SK-N-DZ (cell line): Measurements from ENCODE around the gene GOLPH3L. TPM values are rescaled to one million over a fixed set of nuclear protein-coding genes. Genes with fewer than 3 reads are reported as not detected.
"Not testable (repeated sequence)": the region's sequence is repeated elsewhere in the genome, so short reads cannot be mapped to it uniquely, and the experiment has no call there.

Source experiments
- DNase-seq: peaks from one replicate; pipeline ENCODE4 v3.0.0-alpha.2; 2015; ENCODE audit warnings: low spot score
- polyA plus RNA-seq, 2 experiments: library from polyadenylated mRNA; depleted of rRNA; stranded (reverse); fragments of >200 nt; gene quantifications; 2 replicates each; pipeline ENCODE4 v1.2.3, GENCODE V29; 2014

GOLPH3L gene
- 9.8 and 10.6 TPM in 2 replicates for polyA plus RNA-seq (2014; cell fraction: cytosol; rRNA removed)
- 6.8 and 8.0 TPM in 2 replicates for polyA plus RNA-seq (2014; cell fraction: nucleus; rRNA removed)

DNA sequence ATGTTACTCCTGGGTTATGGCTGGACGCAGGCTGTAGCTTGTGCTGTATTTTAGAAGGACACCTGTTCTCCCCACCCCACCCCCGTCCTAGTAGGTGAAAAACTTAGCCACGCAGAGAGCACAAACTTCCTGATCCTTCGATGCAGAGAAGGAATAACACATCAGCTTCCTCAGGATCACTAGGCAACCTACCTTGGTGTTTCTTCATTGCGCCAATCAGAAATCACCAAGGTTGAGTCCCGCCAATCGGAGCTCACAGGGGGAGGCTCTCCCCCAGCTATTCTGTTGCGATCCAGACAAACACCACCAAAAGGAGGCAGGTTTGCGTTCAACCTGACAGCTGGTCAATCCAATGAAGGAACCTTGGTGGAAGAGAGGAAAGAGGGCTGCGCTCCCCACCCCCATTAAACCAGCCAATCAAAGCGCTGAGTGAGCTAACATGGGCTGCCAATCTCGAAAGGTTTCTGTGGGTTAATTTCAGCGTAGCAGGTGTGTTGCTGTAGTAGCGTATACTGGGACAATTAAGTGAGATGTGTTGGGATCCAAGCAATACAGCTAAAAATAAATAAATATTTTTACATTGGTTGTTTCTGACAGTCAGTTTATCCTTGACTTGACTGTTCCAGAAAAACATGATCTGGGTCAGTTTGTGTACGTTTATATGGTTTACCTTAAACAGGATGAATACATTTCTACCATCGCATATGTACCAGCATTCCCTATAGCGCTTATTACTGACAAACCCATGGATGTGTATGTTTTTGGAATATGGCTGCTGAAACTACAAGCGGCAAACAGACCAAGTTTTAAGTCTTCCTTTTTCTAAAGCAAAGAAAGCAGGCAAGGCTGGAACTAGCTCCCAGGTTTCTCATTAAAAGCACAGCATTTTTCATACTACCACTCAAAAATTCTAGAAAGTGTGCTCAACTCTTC is at the start of gene GOLPH3L:
Gene GOLPH3L (minus strand): TSS at position 160 of the 933 bp plus-strand sequence. CDS start 2,316 bp downstream, outside the sequence.
- peak; percentile 100 for DNase-seq

DNA sequence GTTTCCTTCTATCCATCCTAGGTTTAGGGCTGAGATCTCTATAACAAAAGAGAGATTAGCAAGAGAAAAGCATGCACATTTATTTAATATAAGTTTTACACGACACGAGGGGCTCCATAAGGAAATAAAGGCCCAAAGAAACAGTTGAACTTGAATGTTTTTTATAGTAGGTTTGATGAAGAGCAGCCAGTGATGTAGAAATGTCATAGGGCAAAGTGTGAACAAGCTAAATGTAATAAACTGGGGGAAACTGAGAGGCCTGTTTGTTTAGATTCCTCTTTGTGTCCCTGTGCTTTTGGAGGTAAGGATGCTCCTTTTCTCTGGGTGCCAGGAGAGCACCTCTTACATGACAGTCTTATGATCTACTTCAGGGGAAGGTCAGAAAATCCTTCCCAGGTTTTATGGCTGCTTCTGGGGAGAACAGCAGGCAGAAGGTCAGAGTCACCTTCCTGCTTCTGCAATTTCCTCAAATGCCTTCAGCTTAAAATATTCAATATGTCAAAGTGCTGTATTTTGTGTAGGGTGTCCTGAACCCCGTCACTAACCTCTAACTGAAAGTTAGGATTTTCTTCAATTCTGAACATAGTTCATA is 33.3 kb upstream of the GOLPH3L start:
- DNase-seq, result no peak

GRCh38 chr1:150724336-150724735 is 27.4 kb upstream of the GOLPH3L start:
- DNase-seq, result no peak

- DNase-seq, result no peak
Measured at GRCh38 chr1:150720703-150721102, 23.7 kb upstream of the GOLPH3L start, which contains the start of gene HORMAD1. HORMAD1 (minus strand) TSS chr1:150720895; CDS start chr1:150719505, 1,390 bp downstream.

DNA sequence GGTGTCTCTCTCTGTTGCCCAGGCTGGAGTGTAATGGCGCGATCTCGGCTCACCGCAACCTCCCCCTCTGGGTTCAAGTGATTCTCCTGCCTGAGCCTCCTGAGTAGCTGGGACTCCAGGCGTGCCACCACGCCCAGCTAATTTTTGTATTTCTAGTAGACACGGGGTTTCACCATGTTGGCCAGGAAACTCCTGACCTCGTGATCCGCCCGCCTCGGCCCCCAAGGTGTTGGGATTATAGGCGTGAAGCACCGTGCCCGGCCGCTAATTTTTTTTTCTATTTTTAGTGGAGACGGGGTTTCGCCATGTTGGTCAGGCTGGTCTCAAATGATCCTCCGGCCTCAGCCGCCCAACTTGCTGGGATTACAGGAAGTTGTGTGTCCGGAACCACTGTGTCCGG is 23.1 kb upstream of the GOLPH3L start:
- DNase-seq, result no peak

DNA sequence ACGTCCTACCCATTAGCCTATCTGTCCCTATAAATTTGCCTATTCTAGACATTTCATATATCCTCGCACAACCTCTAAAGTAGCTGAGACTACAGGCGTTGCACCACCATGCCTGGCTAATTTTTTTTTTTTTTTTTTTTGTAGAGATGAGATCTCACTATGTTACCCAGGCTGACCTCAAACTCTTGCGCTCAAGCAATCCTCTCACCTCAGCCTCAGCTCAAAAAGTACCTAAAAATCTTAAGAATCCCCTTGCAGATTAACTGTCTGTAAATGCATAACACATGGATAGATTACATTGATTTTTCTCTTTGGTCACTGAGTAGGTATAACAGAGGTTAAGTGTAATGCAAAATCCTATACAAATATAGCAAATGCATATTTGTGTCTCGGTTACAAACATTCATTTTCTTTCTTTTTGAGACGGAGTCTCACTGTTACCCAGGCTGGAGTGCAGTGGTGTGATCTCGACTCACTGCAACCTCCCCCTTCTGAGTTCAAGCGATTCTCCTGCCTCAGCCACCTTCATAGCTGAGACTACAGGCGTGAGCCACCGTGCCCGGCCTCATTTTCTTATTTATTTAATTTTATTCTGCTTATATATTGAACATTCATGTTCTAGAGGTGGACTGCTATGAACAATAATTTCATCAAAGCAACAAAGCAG is 21.4 kb upstream of the GOLPH3L start:
- DNase-seq, result no peak

DNA sequence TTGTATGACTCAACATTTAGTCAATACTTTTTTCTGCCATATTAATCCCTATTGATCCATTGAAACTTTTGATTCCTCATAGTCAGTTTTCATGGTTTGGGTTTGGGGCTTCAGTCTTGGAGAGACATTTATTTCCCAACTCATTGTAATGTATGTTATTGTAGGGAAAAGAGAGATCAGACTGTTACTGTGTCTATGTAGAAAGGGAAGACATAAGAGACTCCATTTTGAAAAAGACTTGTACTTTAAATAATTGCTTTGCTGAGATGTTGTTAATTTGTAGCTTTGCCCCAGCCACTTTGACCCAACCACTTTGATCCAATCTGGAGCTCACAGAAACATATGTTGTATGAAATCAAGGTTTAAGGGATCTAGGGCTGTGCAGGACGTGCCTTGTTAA is 12.1 kb upstream of the GOLPH3L start:
- DNase-seq, result not testable (repeated sequence)

DNA sequence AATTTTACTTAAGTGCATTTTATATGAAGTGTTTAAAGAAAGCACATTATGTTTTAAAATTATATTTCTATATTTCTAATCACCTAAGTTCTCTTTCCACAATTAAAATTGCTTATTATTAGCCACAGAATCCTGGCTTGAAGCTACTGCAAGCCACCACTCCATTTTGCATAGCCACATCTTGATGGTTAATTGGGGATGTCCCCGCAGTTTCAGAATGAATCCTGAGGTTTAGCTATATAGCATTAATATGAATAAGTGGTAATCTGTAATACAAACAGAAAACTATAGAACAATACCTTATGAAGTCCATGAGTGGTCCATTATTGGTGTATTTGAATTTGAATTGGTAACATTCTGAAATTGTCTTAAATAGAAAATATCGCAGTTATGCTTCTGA is 11.6 kb upstream of the GOLPH3L start:
- DNase-seq, result no peak

- no peak for DNase-seq
Measured at GRCh38 chr1:150706091-150706490, 9.1 kb upstream of the GOLPH3L start.

DNA sequence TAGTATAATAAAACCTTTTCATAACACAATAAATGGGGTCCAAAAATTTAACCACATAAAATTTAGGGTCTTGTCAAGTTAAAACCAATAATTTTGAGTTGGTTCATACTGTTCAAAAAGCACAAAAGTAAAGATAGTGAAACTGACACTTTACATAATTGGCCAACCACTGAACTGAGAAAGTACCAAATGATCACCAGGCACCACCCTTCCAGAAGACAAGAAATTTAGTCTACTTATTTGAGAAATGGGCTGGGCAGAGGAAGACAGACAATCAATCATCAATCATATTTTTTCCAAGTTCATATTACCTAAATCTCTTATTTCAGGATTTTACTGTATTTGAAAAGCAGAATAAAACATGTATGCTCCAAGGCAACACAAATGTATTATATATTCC is 6.5 kb upstream of the GOLPH3L start:
- no peak for DNase-seq

- no peak for DNase-seq
Measured at GRCh38 chr1:150696590-150696989, 364 bp downstream of the GOLPH3L start.

DNA sequence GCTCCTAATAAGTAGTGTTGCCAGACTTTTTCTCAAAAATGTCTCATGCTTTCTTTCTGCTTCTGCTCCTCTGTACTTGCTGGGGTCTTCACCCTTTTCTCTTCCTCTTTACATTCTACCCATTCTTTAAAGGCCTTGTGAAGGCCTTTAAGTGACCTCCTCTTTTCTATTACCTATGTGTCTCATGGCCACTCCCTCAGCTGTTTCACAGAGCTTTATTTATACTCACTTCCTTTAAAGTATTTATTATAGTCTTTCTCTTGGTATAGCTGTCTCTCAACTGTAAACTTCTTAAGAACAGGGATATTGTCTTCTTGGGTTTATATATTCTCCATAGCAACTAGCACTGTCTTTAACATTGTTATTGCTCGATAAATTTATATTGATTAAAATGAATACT is 792 bp downstream of the GOLPH3L start:
- DNase-seq, result no peak

DNA sequence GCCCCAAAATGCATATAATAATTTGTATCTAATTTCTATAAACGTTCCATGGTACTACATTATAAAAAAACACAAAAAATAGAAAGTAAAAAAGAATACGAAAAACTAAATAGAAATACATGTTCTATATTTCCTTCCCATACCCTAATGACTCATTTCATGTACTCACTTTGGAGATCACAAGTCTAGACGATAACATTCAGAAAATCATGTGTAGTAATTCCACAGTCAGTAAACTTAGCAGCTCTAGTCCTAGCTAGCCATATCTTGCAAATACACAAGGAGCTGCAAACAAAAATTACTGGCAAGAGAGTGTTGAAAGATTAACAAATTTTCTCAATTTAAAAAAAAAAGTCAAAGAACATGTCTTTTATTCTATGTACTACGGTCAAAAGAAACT is 1.4 kb downstream of the GOLPH3L start:
- no peak for DNase-seq

GRCh38 chr1:150692720-150693119 is 4.2 kb downstream of the GOLPH3L start:
- no peak for DNase-seq

- DNase-seq, result no peak
Measured at GRCh38 chr1:150688763-150689162, 8.2 kb downstream of the GOLPH3L start.

DNA sequence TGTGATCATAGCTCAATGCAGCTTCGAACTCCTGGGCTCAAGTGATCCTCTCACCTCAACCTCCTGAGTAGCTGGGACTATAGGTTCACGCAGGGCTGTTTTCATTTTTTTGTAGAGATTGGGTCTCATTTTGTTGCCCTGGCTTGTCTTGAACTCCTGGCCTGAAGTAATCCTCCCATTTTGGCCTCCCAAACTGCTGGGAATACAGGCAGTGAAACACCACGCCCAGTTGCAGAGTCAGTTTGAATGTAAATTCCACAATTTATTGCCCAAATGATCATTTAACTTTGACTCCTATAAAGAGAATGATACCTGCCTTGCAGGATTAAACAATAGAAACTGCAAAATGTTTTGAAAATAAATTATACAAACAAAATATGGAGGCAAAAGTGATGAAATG is 10.7 kb downstream of the GOLPH3L start:
- DNase-seq, result no peak

DNA sequence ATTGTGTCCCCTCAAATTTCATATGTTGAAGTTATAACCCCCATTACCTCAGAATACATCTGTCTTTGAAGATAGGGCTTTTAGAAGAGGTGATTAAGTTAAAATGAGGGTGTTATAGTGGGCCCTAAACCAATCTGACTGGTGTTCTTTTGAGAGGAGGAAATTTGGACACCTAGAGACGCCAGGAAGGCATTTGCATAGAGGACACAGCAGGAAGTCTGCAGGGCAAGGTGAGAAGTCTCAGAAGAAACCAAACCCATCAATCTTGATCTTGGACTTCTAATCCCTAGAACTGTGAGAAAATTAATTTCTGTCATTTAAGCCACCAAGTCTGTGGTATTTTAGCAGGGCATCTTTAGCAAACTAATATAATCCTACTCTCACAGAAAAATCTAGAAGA is 13.0 kb downstream of the GOLPH3L start:
- DNase-seq, result no peak

- no peak for DNase-seq
Measured at GRCh38 chr1:150678988-150679387, 18.0 kb downstream of the GOLPH3L start.

GRCh38 chr1:150674881-150675280 is 22.1 kb downstream of the GOLPH3L start:
- no peak for DNase-seq

GRCh38 chr1:150663321-150663720 is 33.6 kb downstream of the GOLPH3L start:
- DNase-seq, result no peak

GRCh38 chr1:150662811-150663210 is 34.1 kb downstream of the GOLPH3L start:
- DNase-seq, result no peak

GRCh38 chr1:150661156-150661555 is 35.8 kb downstream of the GOLPH3L start:
- DNase-seq, result no peak
